ENCODE results near the gene NAT14. TPM values are rescaled to one million over a fixed set of nuclear protein-coding genes. Genes with fewer than 3 reads are reported as not detected.

The NAT14 gene
- total and polyA plus RNA-seq, 2 of the 8 experiments (the other 6 are each of a cell fraction or from before 2014, with no cell fraction given) = 47.1 to 71.2 TPM

- TF ChIP-seq USF2 (IDR thresholded peaks at IDR 0.05; ENCODE audit: low read length) (no peak), CTBP2 (IDR thresholded peaks at IDR 0.05; ENCODE audit: borderline replicate concordance, insufficient read depth, insufficient read length, low read length) (no peak), ZNF274 (IDR thresholded peaks at IDR 0.05; ENCODE audit: borderline replicate concordance, extremely low read depth, low read length) (no peak), RNF2 (IDR thresholded peaks at IDR 0.05; ENCODE audit: borderline replicate concordance, low read depth, low read length, missing control alignments, poor library complexity, severe bottlenecking) (no peak), TAF1 (IDR thresholded peaks at IDR 0.05; ENCODE audit: low read depth, low read length) (no peak), PHF8 (conservative IDR thresholded peaks at IDR 0.05; ENCODE audit: low read depth, low read length) (no peak), RXRA (IDR thresholded peaks at IDR 0.05; ENCODE audit: insufficient read depth, low read depth, low read length) (no peak), FOSL1 (IDR thresholded peaks at IDR 0.05; ENCODE audit: insufficient read depth, low read depth, low read length) (no peak)
Observed at GRCh38 chr19:55479451-55480230, 5.3 kb upstream of the NAT14 start (continued).
